ENCODE measurements around the gene IBA57.

IBA57 gene

GRCh38 chr1:228139931-228140723, 25.5 kb upstream of the IBA57 start, which contains the start of gene GUK1:
Gene GUK1 (plus strand): TSS chr1:228140279. CDS start chr1:228140303, 24 bp downstream.
- Histone ChIP-seq H3K27me3 (ENCODE audit: insufficient read depth, low read depth) (no peaks in the 10 kb centered on the region), H3K9ac (peak within 1 kb of the TSS; percentile 70), H4K20me1 (ENCODE audit: insufficient read depth) (no peaks in the 10 kb centered on the region; the same call in 1 of the 2 replicates), H3K4me2 (peak within 1 kb of the TSS; percentile 96), H3K4me3 (IDR thresholded peaks at IDR 0.05; ENCODE audit: insufficient read depth, low read depth, low read length) (peak within 1 kb of the TSS; percentile 83), H3K79me2 (ENCODE audit: insufficient read depth, low read depth) (peaks cover 50% of the 10 kb centered on the region), H3K27ac (peak within 1 kb of the TSS; percentile 62), H3K36me3 (ENCODE audit: insufficient read depth) (no peaks in the 10 kb centered on the region), H2AFZ (ENCODE audit: low read depth) (peak within 1 kb of the TSS; percentile 96), H3K4me1 (ENCODE audit: low read depth, poor library complexity, severe bottlenecking) (peaks cover 17% of the 10 kb centered on the region)
- no peak for TF ChIP-seq CTCF (conservative IDR thresholded peaks at IDR 0.05; ENCODE audit: low read depth, low read length)

GRCh38 chr1:228140724-228141225, 24.8 kb upstream of the IBA57 start:
- Histone ChIP-seq H3K79me2 (ENCODE audit: insufficient read depth, low read depth) (peaks cover 56% of the 10 kb centered on the region), H3K9ac (peak overlapping the region; percentile 70), H2AFZ (ENCODE audit: low read depth) (peak overlapping the region; percentile 77; the same call in 1 of the 2 replicates), H3K27ac (peak overlapping the region; percentile 62), H4K20me1 (ENCODE audit: insufficient read depth) (no peaks in the 10 kb centered on the region; the same call in 1 of the 2 replicates), H3K27me3 (ENCODE audit: insufficient read depth, low read depth) (no peaks in the 10 kb centered on the region), H3K36me3 (ENCODE audit: insufficient read depth) (no peaks in the 10 kb centered on the region), H3K4me3 (IDR thresholded peaks at IDR 0.05; ENCODE audit: insufficient read depth, low read depth, low read length) (peak overlapping the region; percentile 83), H3K4me2 (peak overlapping the region; percentile 96), H3K4me1 (ENCODE audit: low read depth, poor library complexity, severe bottlenecking) (peaks cover 17% of the 10 kb centered on the region)
- no peak for TF ChIP-seq CTCF (conservative IDR thresholded peaks at IDR 0.05; ENCODE audit: low read depth, low read length)

GRCh38 chr1:228141226-228142044, 24.2 kb upstream of the IBA57 start:
- Histone ChIP-seq H3K79me2 (ENCODE audit: insufficient read depth, low read depth) (peaks cover 63% of the 10 kb centered on the region), H3K4me1 (ENCODE audit: low read depth, poor library complexity, severe bottlenecking) (peaks cover 17% of the 10 kb centered on the region), H3K9ac (peak overlapping the region; percentile 70), H3K4me3 (IDR thresholded peaks at IDR 0.05; ENCODE audit: insufficient read depth, low read depth, low read length) (peak overlapping the region; percentile 83), H3K36me3 (ENCODE audit: insufficient read depth) (no peaks in the 10 kb centered on the region), H3K27ac (peak overlapping the region; percentile 62), H4K20me1 (ENCODE audit: insufficient read depth) (no peaks in the 10 kb centered on the region; the same call in 1 of the 2 replicates), H2AFZ (ENCODE audit: low read depth) (no peak overlapping the region), H3K27me3 (ENCODE audit: insufficient read depth, low read depth) (no peaks in the 10 kb centered on the region), H3K4me2 (peak overlapping the region; percentile 96)
- TF ChIP-seq CTCF (conservative IDR thresholded peaks at IDR 0.05; ENCODE audit: low read depth, low read length), result no peak

- peaks cover 17% of the 10 kb centered on the region for H3K4me1 ChIP-seq (ENCODE audit: low read depth, poor library complexity, severe bottlenecking)
- H3K9ac ChIP-seq, result peak overlapping the region; percentile 70; the same call in 1 of the 2 replicates
- H3K27ac ChIP-seq, result peak overlapping the region; percentile 62; the same call in 1 of the 2 replicates
- no peak overlapping the region for H2AFZ ChIP-seq (ENCODE audit: low read depth)
- H3K4me3 ChIP-seq (IDR thresholded peaks at IDR 0.05; ENCODE audit: insufficient read depth, low read depth, low read length), result no peak overlapping the region
- H3K27me3 ChIP-seq (ENCODE audit: insufficient read depth, low read depth), result no peaks in the 10 kb centered on the region
- no peak for TF ChIP-seq CTCF (conservative IDR thresholded peaks at IDR 0.05; ENCODE audit: low read depth, low read length)
- peak overlapping the region; percentile 96 for H3K4me2 ChIP-seq
- H3K36me3 ChIP-seq (ENCODE audit: insufficient read depth), result no peaks in the 10 kb centered on the region
- peaks cover 65% of the 10 kb centered on the region for H3K79me2 ChIP-seq (ENCODE audit: insufficient read depth, low read depth)
- H4K20me1 ChIP-seq (ENCODE audit: insufficient read depth), result no peaks in the 10 kb centered on the region; the same call in 1 of the 2 replicates
Measured at GRCh38 chr1:228142155-228142691, 23.4 kb upstream of the IBA57 start.
